Fibroblast of skin of scalp (primary cell): ENCODE results near the gene ARSA.
A peak's percentile ranks its signal among the peaks of the same experiment; 100 is the strongest.
"Not testable (repeated sequence)": the region's sequence is repeated elsewhere in the genome, so short reads cannot be mapped to it uniquely, and the experiment has no call there.

Experiments used
- DNase-seq: peaks from one replicate; pipeline ENCODE4 v3.0.0-alpha.2; 2013

The ARSA gene

GRCh38 chr22:50654664-50655063, 26.7 kb upstream of the ARSA start:
- DNase-seq = not testable (repeated sequence)

DNA sequence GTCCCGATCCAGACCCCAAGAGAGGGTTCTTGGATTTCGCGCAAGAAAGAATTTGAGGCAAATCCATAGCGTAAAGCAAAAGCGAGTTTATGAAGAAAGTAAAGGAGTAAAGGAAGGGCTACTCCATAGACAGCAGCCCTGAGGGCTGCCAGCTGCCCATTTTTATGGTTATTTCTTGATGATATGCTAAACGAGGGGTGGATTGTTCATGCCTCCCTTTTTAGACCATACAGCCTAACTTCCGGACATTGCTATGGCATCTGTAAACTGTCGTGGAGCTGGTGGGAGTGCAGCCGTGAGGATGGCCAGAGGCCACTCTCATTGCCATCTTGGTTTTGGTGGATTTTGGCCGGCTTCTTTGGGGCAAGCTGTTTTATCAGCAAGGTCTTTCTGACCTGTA, 25.3 kb upstream of the ARSA start:
- no peak for DNase-seq

- not testable (repeated sequence) for DNase-seq
Measured at GRCh38 chr22:50643821-50644101, 15.8 kb upstream of the ARSA start.

DNA sequence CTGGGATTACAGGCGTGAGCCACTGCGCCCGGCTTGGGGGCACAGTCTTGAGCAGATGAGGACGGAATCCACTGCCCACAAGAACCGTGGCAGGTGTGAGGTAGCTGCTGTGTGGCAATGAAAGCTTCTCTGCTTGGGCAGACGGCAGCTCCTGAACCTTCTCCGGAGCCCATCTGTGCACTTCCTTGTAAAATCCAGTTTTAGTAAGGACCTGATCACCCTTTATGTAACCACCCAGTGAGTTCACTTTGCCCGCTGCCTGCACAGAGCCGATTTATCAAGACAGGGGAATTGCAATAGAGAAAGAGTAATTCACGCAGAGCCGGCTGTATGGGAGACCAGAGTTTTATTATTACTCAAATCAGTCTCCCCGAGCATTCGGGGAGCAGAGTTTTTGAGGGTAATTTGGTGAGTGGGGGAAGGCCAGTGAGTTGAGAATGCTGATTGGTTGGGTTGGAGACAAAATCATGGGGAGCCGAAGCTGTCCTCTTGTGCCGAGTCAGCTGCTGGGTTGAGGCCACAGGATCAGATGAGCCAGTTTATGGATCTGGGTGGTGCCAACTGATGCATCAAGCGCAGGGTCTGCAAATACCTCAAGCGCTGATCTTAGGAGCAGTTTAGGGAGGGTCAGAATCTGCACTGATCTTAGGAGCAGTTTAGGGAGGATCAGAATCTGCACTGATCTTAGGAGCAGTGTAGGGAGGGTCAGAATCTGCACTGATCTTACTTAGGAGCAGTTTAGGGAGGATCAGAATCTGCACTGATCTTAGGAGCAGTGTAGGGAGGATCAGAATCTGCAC, 15.3 kb upstream of the ARSA start:
- DNase-seq = not testable (repeated sequence)

DNA sequence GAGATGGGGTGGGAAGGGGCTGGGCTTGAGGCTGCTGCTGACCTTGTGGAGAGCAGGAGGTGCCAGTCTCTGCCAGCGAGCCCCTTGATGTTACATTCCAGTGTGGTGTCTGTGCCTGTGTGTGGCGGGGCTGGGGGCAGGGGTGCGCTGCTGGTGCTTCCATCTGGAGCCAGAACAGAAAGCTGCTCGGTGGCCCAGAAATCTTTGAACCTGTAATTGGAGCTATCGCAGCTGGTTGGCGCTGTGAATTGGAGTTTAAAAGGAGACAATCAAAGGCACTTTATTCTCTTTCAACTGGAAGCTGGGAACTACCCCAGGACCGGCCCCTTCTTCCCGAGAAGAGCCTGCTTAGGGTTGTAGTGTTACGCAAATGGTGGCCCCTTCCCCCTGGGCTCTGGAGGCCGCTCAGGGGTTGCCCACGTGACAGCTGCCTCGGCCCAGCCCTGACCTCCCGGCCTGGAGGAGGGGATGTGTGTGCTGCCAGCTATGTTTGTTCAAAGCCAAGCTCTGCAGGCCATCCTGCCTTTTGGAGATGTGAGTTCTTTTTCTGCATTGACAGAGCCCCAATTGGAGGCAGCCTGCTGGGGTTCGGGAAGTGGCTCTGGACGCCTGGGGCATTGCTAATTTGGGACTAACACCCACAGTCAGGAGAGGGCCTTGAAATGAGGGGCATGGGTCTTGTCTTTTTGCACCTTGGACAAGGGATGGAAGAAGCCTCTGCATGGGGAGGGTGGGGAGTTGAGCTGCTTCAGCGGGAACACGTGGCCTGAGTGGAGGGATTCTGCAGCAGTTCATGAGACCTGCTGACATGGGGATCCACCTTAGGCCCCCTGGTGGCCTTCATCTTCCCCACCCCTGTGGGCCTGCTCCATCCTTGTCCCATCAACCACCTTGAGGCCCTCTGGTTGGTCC, 14.0 kb upstream of the ARSA start:
- DNase-seq = peak; percentile 26

DNA sequence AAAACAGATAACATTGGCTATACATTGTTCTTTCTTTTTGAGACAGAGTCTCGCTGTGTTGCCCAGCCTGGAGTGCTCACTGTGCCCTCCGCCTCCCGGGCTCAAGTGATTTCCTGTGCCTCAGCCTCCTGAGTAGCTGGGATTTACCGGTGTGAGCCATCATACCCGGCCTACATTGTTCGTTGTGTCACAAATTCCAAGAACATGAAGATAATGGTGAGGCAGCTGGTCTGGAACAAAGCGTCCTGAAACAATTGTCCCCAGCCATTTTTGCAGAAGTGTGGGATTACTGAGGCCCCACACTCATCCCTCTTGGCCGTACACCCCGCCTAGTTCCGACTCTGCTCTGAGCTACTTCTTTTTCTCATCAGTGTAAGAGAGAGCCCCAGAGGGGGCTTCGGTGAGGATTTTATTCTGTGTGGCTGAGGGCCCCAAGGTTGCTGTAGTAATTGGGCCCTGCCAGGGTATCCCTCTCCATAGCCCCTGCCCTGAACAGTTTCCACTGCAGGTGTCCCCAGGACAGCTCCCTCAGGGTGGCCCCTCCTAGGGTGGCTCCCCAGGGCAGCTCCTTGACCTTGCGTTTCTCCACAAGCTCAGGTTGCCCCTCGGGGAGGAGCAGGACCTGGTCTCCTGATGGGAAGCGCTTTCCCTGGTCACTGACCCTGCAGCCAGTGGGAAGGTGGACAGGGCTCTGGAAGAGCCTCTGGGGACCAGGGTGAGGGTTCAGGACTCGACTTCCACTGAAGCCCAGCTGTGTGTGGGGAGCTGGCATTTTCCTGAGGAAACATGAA, 13.1 kb upstream of the ARSA start:
- no peak for DNase-seq

- DNase-seq = not testable (repeated sequence)
Measured at GRCh38 chr22:50640296-50640695, 12.3 kb upstream of the ARSA start.

- no peak for DNase-seq
Measured at GRCh38 chr22:50635591-50635990, 7.6 kb upstream of the ARSA start.

DNA sequence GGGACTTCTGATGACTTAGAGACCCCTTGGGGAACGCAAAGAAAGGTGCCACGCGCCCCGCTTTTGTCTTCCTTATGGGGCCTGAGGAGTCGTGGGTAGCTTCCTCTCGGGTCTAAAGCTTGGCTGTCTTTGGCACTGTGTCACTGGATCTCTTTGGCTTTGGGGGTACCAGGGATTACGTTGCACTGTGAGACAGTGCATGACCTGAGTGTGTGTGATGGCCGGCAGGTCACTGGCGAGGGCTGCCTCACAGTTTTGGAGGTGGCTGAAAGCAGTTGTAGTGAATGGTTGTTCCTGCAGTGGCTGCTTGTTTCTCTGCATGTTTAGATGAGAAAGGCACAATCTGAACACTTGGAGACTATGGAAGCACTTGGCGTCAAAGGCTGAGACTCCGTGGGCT, 5.8 kb upstream of the ARSA start:
- no peak for DNase-seq

DNA sequence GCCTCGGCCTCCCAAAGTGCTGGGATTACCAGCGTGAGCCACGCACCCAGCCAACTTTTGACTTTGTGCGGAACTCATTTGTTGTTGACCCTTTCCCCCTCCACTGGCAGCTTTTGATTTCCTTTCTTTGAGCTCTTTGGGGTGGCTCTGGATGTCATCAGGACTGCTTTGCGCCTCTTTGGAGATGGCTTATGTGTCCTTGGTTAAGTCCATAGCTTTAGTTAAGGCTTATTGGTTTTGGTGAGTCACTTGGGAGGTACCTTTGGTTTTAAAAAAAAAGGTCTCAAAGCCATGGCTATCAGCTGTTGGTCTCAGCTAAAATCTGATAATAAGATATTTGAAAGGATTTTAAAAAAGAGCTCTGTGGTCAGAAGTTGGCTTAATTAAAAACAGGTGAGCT, 5.1 kb upstream of the ARSA start:
- no peak for DNase-seq

- DNase-seq = no peak
Measured at GRCh38 chr22:50630376-50630775, 2.4 kb upstream of the ARSA start.

DNA sequence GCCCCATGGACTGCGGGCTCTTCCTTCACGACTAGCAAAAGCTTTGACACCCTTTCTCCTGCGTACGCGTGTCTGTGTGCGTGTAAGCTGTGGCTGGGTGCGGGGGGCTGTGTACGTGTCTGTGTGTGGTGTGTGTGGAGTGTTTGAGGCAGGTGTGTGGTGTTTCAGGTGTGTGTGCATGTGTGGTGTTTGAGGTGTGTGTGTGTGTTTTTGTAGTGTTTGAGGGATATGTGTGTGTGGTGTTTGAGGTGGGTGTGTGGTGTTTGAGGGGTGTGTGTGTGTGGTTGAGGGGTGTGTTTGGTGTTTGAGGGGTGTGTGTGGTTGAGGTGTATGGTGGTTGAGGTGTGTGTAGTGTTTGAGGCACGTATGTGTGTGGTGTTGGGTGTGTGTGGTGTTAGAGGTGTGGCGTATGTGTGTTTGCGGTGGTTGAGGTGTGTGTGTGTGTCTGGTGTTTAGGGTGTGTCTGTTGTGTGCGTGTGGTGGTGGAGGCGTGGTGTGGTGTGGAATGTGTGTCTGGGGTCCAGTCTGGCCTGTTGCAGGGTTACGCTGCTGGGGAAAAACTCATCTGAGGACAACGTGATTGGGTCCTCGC, 687 bp upstream of the ARSA start:
- no peak for DNase-seq

GRCh38 chr22:50626850-50627641, 906 bp downstream of the ARSA start:
- no peak for DNase-seq

DNA sequence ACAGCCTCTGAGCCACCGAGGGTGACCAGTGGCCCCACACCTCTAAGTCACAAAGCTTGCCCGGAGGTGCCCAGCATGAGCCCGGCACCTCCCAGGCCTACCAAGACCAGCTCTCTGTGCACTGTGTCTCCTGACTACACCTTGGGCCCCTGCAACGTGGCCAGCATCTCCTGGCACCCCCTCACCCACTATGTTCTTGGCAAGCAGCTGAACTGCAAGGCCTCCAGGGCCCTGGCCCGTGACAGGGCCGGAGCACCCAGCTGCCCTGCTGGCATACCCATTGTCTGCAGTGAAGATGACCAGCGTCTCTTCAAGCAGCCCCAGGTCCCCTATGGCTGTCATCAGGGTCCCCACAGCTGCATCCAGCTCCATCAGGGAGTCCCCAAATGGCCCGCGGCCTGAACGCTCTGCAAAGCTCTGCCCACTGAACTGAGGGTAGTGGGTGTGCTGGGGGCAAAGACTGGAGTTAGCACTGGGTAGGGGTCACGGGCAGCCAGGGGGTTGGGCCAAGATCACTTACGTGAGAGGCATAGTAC, 1.6 kb downstream of the ARSA start:
- DNase-seq = no peak

GRCh38 chr22:50625568-50626313, 2.2 kb downstream of the ARSA start:
- no peak for DNase-seq

GRCh38 chr22:50625131-50625567, 2.8 kb downstream of the ARSA start:
- DNase-seq = no peak

DNA sequence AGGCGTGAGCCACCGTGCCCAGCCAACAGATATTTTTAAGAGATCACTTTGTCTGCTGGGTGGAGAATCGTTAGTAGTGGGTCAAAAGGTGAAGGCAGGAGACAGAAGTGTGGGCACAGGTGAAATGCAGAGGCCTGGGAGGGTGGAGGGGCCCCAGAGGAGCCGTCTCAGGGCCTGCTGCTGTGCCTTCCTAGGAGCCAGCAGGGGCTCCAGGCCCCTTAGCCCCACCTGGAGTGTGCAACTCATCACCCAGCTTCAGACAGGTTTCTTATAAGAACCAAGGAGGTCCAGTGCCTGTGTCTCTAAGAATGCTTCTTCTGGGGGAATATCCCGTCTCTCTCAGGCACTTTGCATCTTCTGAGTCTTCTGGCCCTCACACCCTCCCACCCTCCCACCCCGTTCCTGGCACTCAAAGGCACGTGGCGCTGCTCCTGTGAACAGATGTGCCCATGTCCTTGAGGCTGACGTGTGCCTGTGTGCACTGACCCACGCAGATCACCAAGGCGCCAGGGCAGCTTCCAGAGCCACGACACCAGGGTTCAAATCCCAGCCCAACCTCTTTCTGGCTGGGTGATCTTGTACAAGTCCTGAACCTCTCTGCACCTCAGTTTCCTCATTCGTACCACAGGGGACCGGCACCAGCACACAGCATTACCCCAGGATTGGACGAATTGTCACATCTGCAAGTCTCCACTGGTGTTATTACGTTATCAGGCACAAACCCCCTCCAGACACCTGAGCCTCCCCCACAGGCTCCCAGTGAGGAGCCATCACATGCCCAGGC, 3.4 kb downstream of the ARSA start:
- DNase-seq = no peak

DNA sequence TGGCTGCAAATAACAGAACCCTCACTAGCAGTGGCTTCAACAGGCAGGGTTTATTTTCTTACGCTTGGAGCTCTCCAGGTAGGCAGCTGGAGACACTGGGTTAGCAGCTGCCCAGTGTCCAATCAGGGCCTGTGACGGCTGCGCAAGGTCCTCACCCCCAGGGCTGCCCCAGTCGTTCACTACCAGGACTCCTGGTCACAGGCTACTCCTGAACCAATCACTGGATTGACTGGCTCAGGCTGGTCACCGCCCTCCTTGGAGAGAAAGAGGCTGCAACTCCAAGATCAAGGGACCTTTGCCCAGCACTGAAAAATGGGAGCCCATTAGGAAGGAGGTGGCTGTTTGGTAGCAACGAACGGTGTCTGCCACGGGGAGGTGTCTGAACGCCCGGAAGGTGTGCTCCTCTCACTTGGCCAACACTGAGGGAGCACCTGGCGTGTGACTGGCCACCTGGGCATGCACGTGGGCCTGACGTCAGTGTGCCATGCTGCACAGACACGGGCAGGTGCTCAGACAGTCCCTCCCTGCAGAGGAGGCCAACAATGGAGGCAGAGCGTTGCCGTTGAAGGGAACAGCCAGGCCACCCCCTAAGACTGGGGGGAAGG, 5.1 kb downstream of the ARSA start:
- no peak for DNase-seq

- no peak for DNase-seq
Measured at GRCh38 chr22:50621948-50622722, 5.8 kb downstream of the ARSA start.
